ENCODE data around the gene C10orf90.

DNA sequence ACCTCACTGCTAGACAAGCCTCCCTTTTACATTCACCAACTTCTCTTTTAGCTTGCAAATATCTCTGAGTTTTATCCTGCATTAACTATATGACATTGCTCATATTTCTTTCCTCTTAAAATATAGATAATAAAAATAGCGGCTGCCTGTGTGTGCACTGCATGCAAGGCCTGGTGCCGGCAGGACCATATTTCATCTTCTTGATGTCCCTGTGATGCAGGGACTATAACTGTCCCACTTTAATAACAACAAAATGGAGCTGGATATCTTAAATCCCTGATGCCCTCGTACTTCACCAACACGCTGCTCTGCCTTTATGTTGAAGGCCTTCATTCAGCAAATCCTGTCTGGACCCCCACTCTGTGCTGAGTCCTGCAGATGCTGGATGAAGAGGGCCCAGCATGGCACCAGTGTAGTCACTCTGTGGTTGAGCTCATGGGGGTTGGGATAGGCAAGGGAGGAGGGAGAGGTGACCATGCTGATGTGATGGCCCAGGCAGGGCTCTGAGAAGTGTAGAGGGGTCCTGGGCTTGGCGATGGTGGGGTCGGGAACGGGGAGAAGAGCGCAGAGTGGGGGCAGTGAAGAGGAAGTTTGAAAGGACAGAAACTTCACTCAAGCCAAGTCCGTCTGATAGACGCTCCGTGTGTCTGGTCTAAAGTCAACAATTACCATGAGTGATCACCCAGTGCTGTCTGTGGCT is 40.4 kb downstream of the C10orf90 start:
- TF ChIP-seq, protein P1, sequence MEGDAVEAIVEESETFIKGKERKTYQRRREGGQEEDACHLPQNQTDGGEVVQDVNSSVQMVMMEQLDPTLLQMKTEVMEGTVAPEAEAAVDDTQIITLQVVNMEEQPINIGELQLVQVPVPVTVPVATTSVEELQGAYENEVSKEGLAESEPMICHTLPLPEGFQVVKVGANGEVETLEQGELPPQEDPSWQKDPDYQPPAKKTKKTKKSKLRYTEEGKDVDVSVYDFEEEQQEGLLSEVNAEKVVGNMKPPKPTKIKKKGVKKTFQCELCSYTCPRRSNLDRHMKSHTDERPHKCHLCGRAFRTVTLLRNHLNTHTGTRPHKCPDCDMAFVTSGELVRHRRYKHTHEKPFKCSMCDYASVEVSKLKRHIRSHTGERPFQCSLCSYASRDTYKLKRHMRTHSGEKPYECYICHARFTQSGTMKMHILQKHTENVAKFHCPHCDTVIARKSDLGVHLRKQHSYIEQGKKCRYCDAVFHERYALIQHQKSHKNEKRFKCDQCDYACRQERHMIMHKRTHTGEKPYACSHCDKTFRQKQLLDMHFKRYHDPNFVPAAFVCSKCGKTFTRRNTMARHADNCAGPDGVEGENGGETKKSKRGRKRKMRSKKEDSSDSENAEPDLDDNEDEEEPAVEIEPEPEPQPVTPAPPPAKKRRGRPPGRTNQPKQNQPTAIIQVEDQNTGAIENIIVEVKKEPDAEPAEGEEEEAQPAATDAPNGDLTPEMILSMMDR (IDR thresholded peaks at IDR 0.05; ENCODE audit: control extremely low read depth in 1 of 3, insufficient read depth in 1 of 3, low read depth in 1 of 3, low read length in 3 of 3): no peak
- no peak for TF ChIP-seq RAD21 (IDR thresholded peaks at IDR 0.05 in 1 of 2, conservative IDR thresholded peaks at IDR 0.05 in 1 of 2; ENCODE audit: low read depth in 2 of 2, low read length in 2 of 2)
- no peak for TF ChIP-seq CEBPB (IDR thresholded peaks at IDR 0.05; ENCODE audit: low read depth, low read length)
- TF ChIP-seq EP300 (IDR thresholded peaks at IDR 0.05; ENCODE audit: borderline replicate concordance in 1 of 2, low read depth in 2 of 2, low read length in 2 of 2): no peak
- TF ChIP-seq MAFK (IDR thresholded peaks at IDR 0.05; ENCODE audit: low read depth, low read length): no peak
- TF ChIP-seq SP1 (IDR thresholded peaks at IDR 0.05; ENCODE audit: low read depth, low read length): no peak
- TF ChIP-seq EZH2 (IDR thresholded peaks at IDR 0.05; ENCODE audit: low read depth, low read length, severe bottlenecking): no peak
- no peak for TF ChIP-seq ASH2L (IDR thresholded peaks at IDR 0.05; ENCODE audit: low read length)
- no peak for TF ChIP-seq POLR2AphosphoS5 (IDR thresholded peaks at IDR 0.05; ENCODE audit: low read depth, low read length)
- TF ChIP-seq POLR2A (IDR thresholded peaks at IDR 0.05; ENCODE audit: control extremely low read depth in 1 of 2, low read depth in 2 of 2, low read length in 2 of 2): no peak
- no peak for TF ChIP-seq GABPA (IDR thresholded peaks at IDR 0.05; ENCODE audit: borderline replicate concordance, insufficient read depth, low read length)
- TF ChIP-seq, protein P2, sequence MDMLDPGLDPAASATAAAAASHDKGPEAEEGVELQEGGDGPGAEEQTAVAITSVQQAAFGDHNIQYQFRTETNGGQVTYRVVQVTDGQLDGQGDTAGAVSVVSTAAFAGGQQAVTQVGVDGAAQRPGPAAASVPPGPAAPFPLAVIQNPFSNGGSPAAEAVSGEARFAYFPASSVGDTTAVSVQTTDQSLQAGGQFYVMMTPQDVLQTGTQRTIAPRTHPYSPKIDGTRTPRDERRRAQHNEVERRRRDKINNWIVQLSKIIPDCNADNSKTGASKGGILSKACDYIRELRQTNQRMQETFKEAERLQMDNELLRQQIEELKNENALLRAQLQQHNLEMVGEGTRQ (IDR thresholded peaks at IDR 0.05; ENCODE audit: low read length): no peak
- no peak for TF ChIP-seq ZNF274 (IDR thresholded peaks at IDR 0.05; ENCODE audit: borderline replicate concordance, extremely low read depth, low read length)

All from H1 (cell line).